Stomach smooth muscle (tissue), 2 donors: Measurements from ENCODE around the gene HHLA2.

Experiments used
- H3K27ac ChIP-seq: one replicate; pipeline ENCODE4 v1.7.0; 2013; ENCODE audit warnings: mild to moderate bottlenecking, low read length, inconsistent platforms
- H3K27me3 ChIP-seq, 2 donors: one replicate each; pipeline ENCODE4 v1.7.0; 2013; ENCODE audit warnings: low read length in 2 of 2; ENCODE audit not compliant: insufficient read depth in 2 of 2, control insufficient read depth in 1 of 2
- H3K36me3 ChIP-seq, 2 donors: one replicate each; pipeline ENCODE4 v1.7.0; 2013; ENCODE audit warnings: low read length in 2 of 2; ENCODE audit not compliant: control insufficient read depth in 2 of 2, insufficient read depth in 2 of 2
- H3K4me1 ChIP-seq: one replicate; pipeline ENCODE4 v1.7.0; 2013; ENCODE audit warnings: low read length; ENCODE audit not compliant: control insufficient read depth, insufficient read depth
- H3K4me3 ChIP-seq, 2 donors: one replicate each; pipeline ENCODE4 v1.7.0; 2013; ENCODE audit warnings: low read length in 2 of 2
- H3K9ac ChIP-seq, 2 donors: one replicate each; pipeline ENCODE4 v1.7.0; 2013; ENCODE audit warnings: low read length in 2 of 2, mild to moderate bottlenecking in 1 of 2
- H3K9me3 ChIP-seq, 2 donors: one replicate each; pipeline ENCODE4 v1.7.0; 2013; ENCODE audit warnings: low read length in 2 of 2; ENCODE audit not compliant: control insufficient read depth in 2 of 2
- donor health status: healthy.
- donor health status: Pancreatic carcinoma.

HHLA2 gene

DNA sequence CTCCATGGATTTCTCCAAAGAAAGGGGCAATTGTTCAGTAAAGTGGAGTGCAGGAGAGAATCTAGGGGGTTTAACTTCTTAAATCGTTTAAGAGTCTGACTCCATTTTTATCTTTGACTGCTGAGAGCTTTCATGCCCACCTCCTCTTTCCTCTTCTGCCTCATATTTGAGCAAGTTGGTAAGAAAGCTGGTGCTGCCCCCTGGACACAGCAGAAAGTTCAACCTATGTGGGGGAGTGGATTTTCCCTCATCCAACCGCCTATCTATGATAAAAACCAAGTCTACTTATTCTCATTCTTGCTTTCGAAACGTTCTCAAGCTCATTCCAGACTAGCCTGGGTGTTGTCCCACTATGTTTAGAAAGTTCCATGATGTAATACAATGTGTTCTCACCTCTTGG, 26.0 kb downstream of the HHLA2 start:
- Histone ChIP-seq H3K4me3 (no peak overlapping the region), H3K27me3 (no peaks in the 10 kb centered on the region), H3K9ac (no peak overlapping the region), H3K27ac (no peak overlapping the region), H3K4me1 (no peaks in the 10 kb centered on the region), H3K9me3 (no peaks in the 10 kb centered on the region), H3K36me3 (no peaks in the 10 kb centered on the region)

DNA sequence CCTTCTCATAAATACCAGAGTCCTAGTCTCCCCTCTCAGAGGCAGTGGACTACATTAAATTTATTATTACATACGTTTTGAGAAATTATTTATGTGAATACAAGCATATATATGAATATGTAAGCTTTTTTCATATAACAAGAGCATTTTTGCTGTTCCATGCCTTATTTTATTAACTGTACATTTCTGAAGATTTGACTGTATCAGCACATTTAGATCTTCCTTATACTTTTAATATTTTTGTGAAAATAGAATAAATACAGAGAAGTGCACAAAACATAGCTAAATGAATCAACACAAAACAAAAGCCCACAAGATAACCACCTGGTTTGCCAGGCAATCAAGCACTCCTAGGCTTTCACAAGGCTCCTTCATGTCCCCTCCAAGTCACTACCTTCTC, 27.8 kb downstream of the HHLA2 start:
- no peak overlapping the region for H3K4me3 ChIP-seq
- no peak overlapping the region for H3K27ac ChIP-seq
- no peaks in the 10 kb centered on the region for H3K27me3 ChIP-seq
- H3K9me3 ChIP-seq: no peaks in the 10 kb centered on the region
- no peaks in the 10 kb centered on the region for H3K4me1 ChIP-seq
- H3K9ac ChIP-seq: no peak overlapping the region
- no peaks in the 10 kb centered on the region for H3K36me3 ChIP-seq

DNA sequence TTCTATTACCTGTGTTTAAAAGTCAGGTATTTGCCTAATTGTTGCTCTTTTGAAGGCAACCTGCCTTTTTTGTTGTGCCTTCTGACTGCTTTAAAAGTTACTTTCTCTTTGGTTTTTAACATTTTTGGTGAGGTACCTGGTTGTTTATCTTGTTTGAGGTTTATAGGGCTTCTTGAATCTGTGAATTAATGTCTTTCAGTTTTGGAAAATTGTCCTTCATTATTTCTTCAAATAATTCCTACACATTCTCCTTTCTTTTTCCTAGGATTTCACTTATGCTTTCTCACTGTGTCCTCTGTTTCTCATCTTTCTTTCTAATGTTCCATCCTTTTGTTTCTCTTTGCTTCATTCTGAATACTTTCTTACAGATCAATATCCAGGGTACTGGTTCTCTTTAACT, 30.8 kb downstream of the HHLA2 start:
- H3K9ac ChIP-seq: no peak overlapping the region
- H3K9me3 ChIP-seq: no peaks in the 10 kb centered on the region
- no peak overlapping the region for H3K4me3 ChIP-seq
- H3K36me3 ChIP-seq: no peaks in the 10 kb centered on the region
- H3K4me1 ChIP-seq: no peaks in the 10 kb centered on the region
- H3K27me3 ChIP-seq: no peaks in the 10 kb centered on the region
- H3K27ac ChIP-seq: no peak overlapping the region

DNA sequence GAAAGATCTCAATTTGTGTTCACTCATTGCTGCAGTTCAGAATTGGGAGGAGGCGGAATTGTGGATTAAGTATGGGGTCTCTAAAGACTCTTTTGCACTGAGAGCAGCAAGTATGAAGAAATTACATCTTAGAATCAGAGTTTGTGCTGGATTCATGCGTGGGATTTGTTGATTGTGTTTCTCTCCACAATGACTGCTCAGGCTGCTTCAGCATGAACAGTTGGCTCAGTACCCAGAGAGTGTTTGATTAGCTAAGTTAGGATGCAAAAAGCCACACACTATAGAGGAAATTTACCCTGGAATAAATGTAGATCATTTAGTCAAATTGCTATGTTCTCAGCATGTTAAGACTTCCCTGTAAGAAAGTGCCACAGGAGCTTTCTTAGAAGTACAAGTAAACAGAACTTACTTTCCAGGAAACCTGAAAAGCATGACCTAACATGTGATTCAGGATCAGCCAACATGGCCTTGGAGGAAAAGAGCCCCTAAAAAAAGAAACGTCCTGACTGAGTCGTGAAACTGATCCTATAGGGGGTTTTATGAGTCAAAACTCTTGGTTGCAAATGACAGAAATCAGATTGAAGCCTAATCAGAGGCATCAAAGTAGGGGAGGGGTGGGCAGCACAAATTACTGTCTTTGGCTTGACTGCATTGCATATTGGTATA, 32.6 kb downstream of the HHLA2 start:
- Histone ChIP-seq H3K4me1 (no peaks in the 10 kb centered on the region), H3K36me3 (no peaks in the 10 kb centered on the region), H3K9ac (no peak overlapping the region), H3K27me3 (no peaks in the 10 kb centered on the region), H3K27ac (no peak overlapping the region), H3K9me3 (no peaks in the 10 kb centered on the region), H3K4me3 (no peak overlapping the region)

DNA sequence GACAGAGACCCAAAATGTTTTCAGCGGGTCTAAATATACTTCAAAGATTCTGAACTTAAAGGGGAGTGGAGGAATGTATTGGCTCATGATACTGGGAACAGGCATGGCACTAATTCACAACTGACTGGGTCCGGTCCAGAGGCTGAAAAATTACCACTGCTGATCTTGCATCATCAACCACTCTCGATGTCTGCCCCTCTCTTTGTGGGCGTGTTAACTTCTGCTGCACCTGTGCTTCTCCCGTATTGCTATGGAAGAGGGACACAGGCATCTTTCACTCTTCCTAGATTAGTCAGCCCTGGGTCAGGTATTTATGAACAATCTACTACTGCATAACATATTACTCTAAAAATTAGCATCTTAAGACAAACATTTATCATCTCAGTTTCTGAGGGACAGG, 33.2 kb downstream of the HHLA2 start:
- H3K4me3 ChIP-seq: no peak overlapping the region
- H3K36me3 ChIP-seq: no peaks in the 10 kb centered on the region
- no peaks in the 10 kb centered on the region for H3K9me3 ChIP-seq

DNA sequence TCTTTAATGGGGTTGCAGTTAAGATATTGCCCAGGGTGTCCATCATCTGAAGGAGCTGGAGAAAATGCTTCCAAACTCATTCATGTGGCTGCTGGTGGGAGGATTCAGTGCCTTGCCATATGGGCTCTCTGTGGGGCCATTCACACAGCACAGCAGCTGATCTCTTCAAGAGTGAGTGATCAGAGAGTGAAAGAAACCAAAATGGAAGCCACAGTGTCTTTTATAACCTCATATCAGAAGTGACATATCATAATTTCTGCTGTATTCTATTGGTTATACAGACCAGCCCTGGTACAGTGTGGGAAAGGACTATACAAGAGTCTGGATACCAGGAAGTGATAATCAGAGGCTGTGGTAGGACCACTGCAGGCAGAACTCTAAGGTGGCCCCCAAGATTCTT, 33.6 kb downstream of the HHLA2 start:
- Histone ChIP-seq H3K4me1 (no peaks in the 10 kb centered on the region), H3K27ac (no peak overlapping the region), H3K9ac (no peak overlapping the region), H3K36me3 (no peaks in the 10 kb centered on the region), H3K4me3 (no peak overlapping the region), H3K9me3 (no peaks in the 10 kb centered on the region), H3K27me3 (no peaks in the 10 kb centered on the region)

More for the DNA sequence above, 33.2 kb downstream of the HHLA2 start:
- Histone ChIP-seq H3K27me3 (no peaks in the 10 kb centered on the region), H3K27ac (no peak overlapping the region), H3K4me1 (no peaks in the 10 kb centered on the region), H3K9ac (no peak overlapping the region)

DNA sequence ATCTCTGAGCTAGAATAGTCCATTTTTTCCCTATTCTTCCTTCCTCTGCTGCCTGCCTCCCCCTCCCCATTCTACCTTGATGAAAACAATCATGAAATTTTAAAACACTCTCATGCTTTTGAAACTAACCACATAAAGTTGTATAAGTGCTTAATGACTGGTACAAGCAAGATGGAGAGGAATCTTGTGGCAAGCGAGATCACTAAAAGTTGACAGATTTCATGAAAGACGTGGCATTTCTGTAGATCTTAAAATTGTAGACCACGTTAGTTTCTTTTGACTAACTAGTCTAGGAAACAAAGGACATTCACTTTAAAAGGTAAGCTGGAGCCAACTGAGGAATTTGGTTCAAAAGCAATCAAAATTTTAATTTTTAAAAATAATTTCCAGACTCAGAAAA, 35.4 kb downstream of the HHLA2 start:
- H3K27me3 ChIP-seq: no peaks in the 10 kb centered on the region
- no peaks in the 10 kb centered on the region for H3K9me3 ChIP-seq
- no peaks in the 10 kb centered on the region for H3K36me3 ChIP-seq
- H3K27ac ChIP-seq: no peak overlapping the region
- no peak overlapping the region for H3K9ac ChIP-seq
- H3K4me1 ChIP-seq: no peaks in the 10 kb centered on the region
- no peak overlapping the region for H3K4me3 ChIP-seq

DNA sequence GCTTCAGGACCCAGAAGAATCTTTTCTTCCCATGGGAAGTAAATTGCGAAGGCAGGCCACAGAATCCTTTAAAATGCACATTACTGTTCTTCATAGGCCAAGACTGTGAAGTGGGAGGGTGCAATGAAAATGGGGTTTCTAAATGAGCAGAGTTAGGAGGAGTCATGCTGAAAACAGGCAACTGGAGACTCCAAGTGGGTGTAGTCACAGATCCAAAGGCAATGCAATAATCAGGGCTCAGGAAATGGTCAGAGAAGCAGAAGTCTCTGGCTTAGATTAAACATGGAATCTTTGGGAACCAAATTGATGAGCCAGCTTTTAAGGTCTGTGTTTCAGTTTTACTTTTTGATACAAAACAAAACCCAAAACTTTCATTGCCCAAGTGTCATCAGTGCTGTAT, 37.6 kb downstream of the HHLA2 start:
- Histone ChIP-seq H3K4me3 (no peak overlapping the region), H3K4me1 (no peaks in the 10 kb centered on the region), H3K27ac (no peak overlapping the region), H3K36me3 (no peaks in the 10 kb centered on the region), H3K9me3 (no peaks in the 10 kb centered on the region), H3K9ac (no peak overlapping the region), H3K27me3 (no peaks in the 10 kb centered on the region)

DNA sequence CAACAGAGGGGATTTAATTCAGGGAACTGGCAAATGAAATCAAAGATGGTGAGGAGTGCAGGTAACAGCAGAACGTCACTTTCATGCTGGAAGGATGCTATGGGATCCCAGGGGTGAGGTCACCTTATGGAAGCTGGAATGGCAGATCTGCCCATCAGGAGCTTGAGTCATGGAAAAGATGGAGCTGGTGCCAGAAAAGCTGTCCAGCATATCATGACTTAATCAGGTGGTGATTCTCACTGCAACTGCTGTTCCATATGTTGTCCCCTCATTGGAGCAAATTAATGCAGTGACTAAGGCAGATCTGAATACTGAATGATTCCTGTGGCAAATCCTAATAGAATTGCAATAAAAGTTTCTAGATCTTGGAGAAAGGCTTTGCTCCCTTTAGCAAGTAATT, 38.4 kb downstream of the HHLA2 start:
- no peaks in the 10 kb centered on the region for H3K27me3 ChIP-seq
- no peaks in the 10 kb centered on the region for H3K36me3 ChIP-seq
- H3K27ac ChIP-seq: no peak overlapping the region
- H3K9ac ChIP-seq: no peak overlapping the region
- no peaks in the 10 kb centered on the region for H3K4me1 ChIP-seq
- no peak overlapping the region for H3K4me3 ChIP-seq
- no peaks in the 10 kb centered on the region for H3K9me3 ChIP-seq

DNA sequence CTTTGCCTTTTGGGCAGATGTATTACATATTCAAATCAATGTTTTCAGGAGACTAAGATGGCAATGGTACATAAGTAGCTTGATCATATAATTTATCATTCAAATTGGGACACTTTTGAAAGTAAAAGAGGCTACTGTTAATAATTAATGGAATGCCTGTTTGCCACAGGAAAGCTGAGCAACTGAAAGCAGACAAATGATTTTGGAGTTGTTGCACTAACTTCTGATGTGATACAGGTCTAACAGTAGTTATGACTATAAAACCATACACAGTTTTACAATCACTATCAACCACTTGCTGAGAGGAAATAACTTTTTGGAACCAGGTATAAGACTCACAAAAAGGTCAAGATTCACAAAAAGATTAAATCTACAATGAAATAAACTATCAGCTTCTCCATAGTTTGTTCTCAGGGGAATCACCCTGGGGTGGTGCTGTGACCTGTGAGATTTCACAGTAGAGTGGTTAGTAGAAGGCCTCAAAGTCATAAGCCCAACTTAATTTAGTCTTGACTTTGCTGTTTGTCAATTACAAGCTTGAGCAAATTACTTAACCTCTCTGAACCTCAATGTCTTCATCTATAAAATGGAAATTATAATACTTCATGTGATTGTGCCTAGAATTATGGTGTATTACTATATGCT, 42.7 kb downstream of the HHLA2 start:
- H3K27ac ChIP-seq: no peak overlapping the region
- no peaks in the 10 kb centered on the region for H3K27me3 ChIP-seq

DNA sequence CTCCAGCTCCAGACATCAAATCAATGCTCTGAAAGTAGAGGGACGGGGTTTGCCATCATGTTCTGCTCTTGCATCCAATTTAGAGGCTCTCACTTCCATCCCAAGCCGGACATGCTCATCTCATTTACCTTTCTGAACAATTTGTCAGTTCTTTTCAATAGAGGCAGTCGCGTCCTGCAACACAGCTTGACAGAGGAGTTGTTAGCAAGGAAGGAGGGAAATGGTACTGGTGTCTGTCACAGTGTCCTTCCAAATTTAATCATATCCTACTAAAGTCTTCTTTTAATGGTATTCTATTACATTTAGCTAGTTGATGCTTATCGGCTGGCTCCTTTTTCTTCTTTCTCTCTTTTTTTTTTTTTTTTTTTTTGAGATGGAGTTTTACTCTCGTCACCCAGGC, 45.6 kb downstream of the HHLA2 start:
- H3K27me3 ChIP-seq: no peaks in the 10 kb centered on the region
- H3K4me3 ChIP-seq: no peak overlapping the region
- H3K9me3 ChIP-seq: no peaks in the 10 kb centered on the region
- no peak overlapping the region for H3K27ac ChIP-seq
- no peak overlapping the region for H3K9ac ChIP-seq
- no peaks in the 10 kb centered on the region for H3K4me1 ChIP-seq
- no peaks in the 10 kb centered on the region for H3K36me3 ChIP-seq

More for the DNA sequence above, 42.7 kb downstream of the HHLA2 start:
- H3K4me1 ChIP-seq: no peaks in the 10 kb centered on the region
- no peak overlapping the region for H3K9ac ChIP-seq
- no peak overlapping the region for H3K4me3 ChIP-seq
- H3K36me3 ChIP-seq: no peaks in the 10 kb centered on the region
- no peaks in the 10 kb centered on the region for H3K9me3 ChIP-seq
